Loucy (cell line): ENCODE data around the gene SLC39A11.

Source experiments
- H2AFZ ChIP-seq: fragments of 200-600 bp; sonication (generic); 2 replicates; pipeline ENCODE4 v1.6.0; 2016; ENCODE audit warnings: antibody characterized with exemption, mild to moderate bottlenecking, low read length, moderate library complexity
- H3F3A ChIP-seq: fragments of 200-600 bp; 2 replicates; pipeline ENCODE4 v1.6.0; 2016; ENCODE audit warnings: antibody characterized with exemption, low read depth, mild to moderate bottlenecking
- H3K27me3 ChIP-seq: fragments of 200-600 bp; sonication (generic); 2 replicates; pipeline ENCODE4 v1.6.1; 2014; ENCODE audit warnings: low read length, mild to moderate bottlenecking; ENCODE audit not compliant: insufficient read depth, poor library complexity, severe bottlenecking
- H3K36me3 ChIP-seq: fragments of 200-600 bp; sonication (generic); 2 replicates; pipeline ENCODE4 v1.6.1; 2016; ENCODE audit warnings: low read length; ENCODE audit not compliant: insufficient read depth
- H3K4me1 ChIP-seq: fragments of 200-600 bp; sonication (generic); 2 replicates; pipeline ENCODE4 v1.5.1; 2014; ENCODE audit warnings: low read length, mild to moderate bottlenecking; ENCODE audit not compliant: insufficient read depth, poor library complexity, severe bottlenecking
- H3K4me2 ChIP-seq: fragments of 200-600 bp; sonication (generic); 2 replicates; pipeline ENCODE4 v1.6.0; 2014; ENCODE audit warnings: antibody characterized with exemption, low read length, low read depth, mild to moderate bottlenecking; ENCODE audit not compliant: poor library complexity, severe bottlenecking
- H3K4me3 ChIP-seq: fragments of 200-600 bp; sonication (generic); 2 replicates; pipeline ENCODE4 v1.5.1; 2014; ENCODE audit warnings: low read length, mild to moderate bottlenecking, mixed read lengths; ENCODE audit not compliant: poor library complexity, severe bottlenecking
- H3K79me2 ChIP-seq: fragments of 200-600 bp; sonication (generic); 2 replicates; pipeline ENCODE4 v1.6.1; 2014; ENCODE audit warnings: low read length; ENCODE audit not compliant: insufficient read depth
- H3K9ac ChIP-seq: fragments of 200-600 bp; sonication (generic); 2 replicates; pipeline ENCODE4 v1.6.0; 2014; ENCODE audit warnings: mild to moderate bottlenecking, low read depth, low read length, moderate library complexity; ENCODE audit not compliant: poor library complexity, severe bottlenecking
- H3K9me2 ChIP-seq: fragments of 200-600 bp; sonication (generic); replicated peaks from 2 replicates; pipeline ENCODE4 v1.6.1; 2016; ENCODE audit warnings: low read depth, low read length, mixed read lengths
- H3K9me3 ChIP-seq: fragments of 200-600 bp; sonication (generic); 2 replicates; pipeline ENCODE4 v1.6.1; 2014; ENCODE audit warnings: mild to moderate bottlenecking, antibody characterized with exemption, low read length, low read depth; ENCODE audit not compliant: insufficient read depth
- H4K20me1 ChIP-seq: fragments of 200-600 bp; sonication (generic); 2 replicates; pipeline ENCODE4 v1.6.0; 2014; ENCODE audit warnings: antibody characterized with exemption, low read length, mild to moderate bottlenecking; ENCODE audit not compliant: insufficient read depth, poor library complexity, severe bottlenecking
- EZH2phosphoT487 ChIP-seq: fragments of 200-600 bp; IDR thresholded peaks from 2 replicates; pipeline ENCODE4 v1.6.1; 2018; ENCODE audit warnings: antibody characterized with exemption, mild to moderate bottlenecking, moderate library complexity, borderline replicate concordance
- TF ChIP-seq, protein P1 (sequence below): fragments of 200-600 bp; sonication (generic); conservative IDR thresholded peaks from 2 replicates; pipeline ENCODE4 v1.5.1; 2014; ENCODE audit warnings: mild to moderate bottlenecking, antibody characterized with exemption, low read length

SLC39A11 gene

DNA sequence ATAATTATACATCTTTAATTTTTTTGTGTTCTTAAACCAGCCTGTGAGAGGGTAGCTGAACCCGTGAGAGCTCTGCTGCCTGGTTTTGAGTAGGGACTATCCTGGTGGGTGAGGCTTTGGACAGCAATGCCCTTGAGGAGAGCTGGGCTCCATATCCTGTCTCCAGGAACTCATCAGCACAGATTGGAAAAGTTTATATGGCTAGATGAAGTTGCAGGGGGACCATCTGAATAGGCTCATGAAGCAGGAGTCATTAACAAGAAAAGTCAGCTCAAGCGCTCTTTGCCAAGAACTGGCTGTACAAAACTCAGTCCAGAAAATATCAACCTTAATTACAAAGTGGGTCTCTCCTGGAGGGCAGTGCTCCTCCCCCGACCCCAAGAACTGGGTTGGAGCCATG, 38.5 kb upstream of the SLC39A11 start:
- TF ChIP-seq, protein P1, sequence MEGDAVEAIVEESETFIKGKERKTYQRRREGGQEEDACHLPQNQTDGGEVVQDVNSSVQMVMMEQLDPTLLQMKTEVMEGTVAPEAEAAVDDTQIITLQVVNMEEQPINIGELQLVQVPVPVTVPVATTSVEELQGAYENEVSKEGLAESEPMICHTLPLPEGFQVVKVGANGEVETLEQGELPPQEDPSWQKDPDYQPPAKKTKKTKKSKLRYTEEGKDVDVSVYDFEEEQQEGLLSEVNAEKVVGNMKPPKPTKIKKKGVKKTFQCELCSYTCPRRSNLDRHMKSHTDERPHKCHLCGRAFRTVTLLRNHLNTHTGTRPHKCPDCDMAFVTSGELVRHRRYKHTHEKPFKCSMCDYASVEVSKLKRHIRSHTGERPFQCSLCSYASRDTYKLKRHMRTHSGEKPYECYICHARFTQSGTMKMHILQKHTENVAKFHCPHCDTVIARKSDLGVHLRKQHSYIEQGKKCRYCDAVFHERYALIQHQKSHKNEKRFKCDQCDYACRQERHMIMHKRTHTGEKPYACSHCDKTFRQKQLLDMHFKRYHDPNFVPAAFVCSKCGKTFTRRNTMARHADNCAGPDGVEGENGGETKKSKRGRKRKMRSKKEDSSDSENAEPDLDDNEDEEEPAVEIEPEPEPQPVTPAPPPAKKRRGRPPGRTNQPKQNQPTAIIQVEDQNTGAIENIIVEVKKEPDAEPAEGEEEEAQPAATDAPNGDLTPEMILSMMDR = no peak
- no peak for TF ChIP-seq EZH2phosphoT487
- no peak overlapping the region for H3K4me2 ChIP-seq
- H3K4me1 ChIP-seq = no peaks in the 10 kb centered on the region
- no peaks in the 10 kb centered on the region for H3K79me2 ChIP-seq
- H3K36me3 ChIP-seq = no peaks in the 10 kb centered on the region
- H3K9me3 ChIP-seq = no peaks in the 10 kb centered on the region
- no peak overlapping the region for H3K4me3 ChIP-seq
- H2AFZ ChIP-seq = no peak overlapping the region
- no peaks in the 10 kb centered on the region for H3F3A ChIP-seq
- no peaks in the 10 kb centered on the region for H3K9me2 ChIP-seq
- no peaks in the 10 kb centered on the region for H4K20me1 ChIP-seq
- no peaks in the 10 kb centered on the region for H3K27me3 ChIP-seq
- H3K9ac ChIP-seq = no peak overlapping the region

DNA sequence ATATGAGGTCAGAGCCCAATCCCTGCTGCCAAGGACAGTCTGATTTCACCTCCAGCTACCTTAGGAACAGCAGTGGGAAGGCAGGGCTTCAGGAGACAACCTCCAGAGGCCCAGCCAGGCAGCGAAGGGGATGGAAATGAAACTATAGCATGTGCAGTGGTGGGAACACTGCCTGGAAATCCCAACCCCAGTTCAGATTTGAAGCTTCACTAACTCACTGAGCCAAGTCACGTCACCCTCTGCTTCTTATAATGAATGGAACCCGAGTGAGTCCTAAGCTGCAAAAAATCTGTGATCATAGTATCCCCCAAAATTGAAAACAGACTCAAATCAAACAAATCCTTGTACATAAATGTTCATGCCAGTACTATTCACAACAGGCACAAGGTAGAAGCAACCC, 36.0 kb upstream of the SLC39A11 start:
- Histone ChIP-seq H2AFZ (no peak overlapping the region), H3K4me1 (no peaks in the 10 kb centered on the region), H3K9me3 (no peaks in the 10 kb centered on the region), H3K79me2 (no peaks in the 10 kb centered on the region), H3K36me3 (no peaks in the 10 kb centered on the region), H4K20me1 (no peaks in the 10 kb centered on the region), H3K9ac (no peak overlapping the region), H3K27me3 (no peaks in the 10 kb centered on the region), H3K4me3 (no peak overlapping the region), H3K4me2 (no peak overlapping the region), H3F3A (no peaks in the 10 kb centered on the region), H3K9me2 (no peaks in the 10 kb centered on the region)
- no peak for TF ChIP-seq EZH2phosphoT487
- TF ChIP-seq, protein P1 = no peak

DNA sequence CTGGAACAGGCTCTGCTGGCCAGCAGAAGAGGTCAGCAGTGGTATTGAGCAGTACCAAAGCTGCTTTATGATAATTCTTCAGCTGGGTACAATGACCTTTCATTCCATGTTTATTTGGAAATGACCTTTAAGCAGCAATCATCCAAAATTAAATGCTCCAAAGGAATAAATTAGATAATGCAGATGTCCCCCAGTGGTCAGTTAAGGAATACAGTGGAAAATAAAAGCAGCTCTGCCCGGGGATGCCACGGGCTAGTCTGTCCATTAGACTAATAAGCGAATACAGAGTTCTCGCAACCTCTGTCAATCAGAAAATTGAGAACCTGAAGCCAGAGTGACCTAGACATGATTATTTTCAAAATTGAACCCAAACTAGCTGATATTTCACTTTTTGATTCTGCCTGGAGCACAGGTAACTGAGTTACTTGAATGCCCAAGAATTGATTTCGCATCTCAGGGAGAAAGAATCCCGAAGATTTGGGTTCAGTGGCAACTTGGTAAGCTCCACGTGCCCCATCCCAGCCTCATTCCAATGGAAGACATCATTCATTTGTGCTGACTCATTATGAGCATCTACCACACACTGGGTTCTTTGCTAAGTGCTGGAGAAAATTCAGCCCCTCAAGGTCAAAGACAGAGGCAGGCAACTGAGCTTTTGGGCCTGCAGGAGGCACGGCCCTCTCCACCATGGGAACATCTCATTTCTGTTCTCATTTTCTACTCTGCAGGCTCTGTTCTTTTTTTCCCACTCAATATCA, 34.4 kb upstream of the SLC39A11 start:
- Histone ChIP-seq H3K4me2 (no peak overlapping the region), H3K4me3 (no peak overlapping the region), H3K9ac (no peak overlapping the region), H3K9me2 (no peaks in the 10 kb centered on the region), H3K9me3 (no peaks in the 10 kb centered on the region), H3K27me3 (no peaks in the 10 kb centered on the region), H3K36me3 (no peaks in the 10 kb centered on the region), H3F3A (no peaks in the 10 kb centered on the region), H3K4me1 (no peaks in the 10 kb centered on the region), H4K20me1 (no peaks in the 10 kb centered on the region), H2AFZ (no peak overlapping the region), H3K79me2 (no peaks in the 10 kb centered on the region)
- no peak for TF ChIP-seq EZH2phosphoT487
- TF ChIP-seq, protein P1 = peak; percentile 25; the same call in 1 of the 2 replicates
